Endothelial cell of umbilical vein (primary cell): ENCODE data around the gene KCNQ5. TPM values are rescaled to one million over a fixed set of nuclear protein-coding genes. Genes with fewer than 3 reads are reported as not detected.

Source experiments
- BruUV-seq: library from RNA; stranded (reverse); fragments of 400-500 nt; replicated peaks from 2 replicates; lab custom pipeline; 2021; lab: Mats Ljungman, UMichigan
- CTCF ChIA-PET: fragments of 300-600, 350-600 bp; sonication (Branson Sonifier 250); formaldehyde crosslinking; loops from one replicate; lab custom pipeline; 2021; ENCODE audit warnings: antibody characterized with exemption, inconsistent platforms; lab: Charles Lee
- POLR2A ChIA-PET: fragments of 300-600, 350-600 bp; sonication (Branson Sonifier 250); formaldehyde crosslinking; loops from one replicate; lab custom pipeline; 2021; ENCODE audit warnings: antibody characterized with exemption, inconsistent platforms; lab: Charles Lee
- DNase-seq: peaks from one replicate; pipeline ENCODE4 v3.0.0-alpha.2; 2011; ENCODE audit warnings: low read depth, low spot score
- FAIRE-seq: peaks from 2 replicates; lab custom pipeline; 2011; peaks lifted over from hg19 to GRCh38; lab: Jason Lieb, UNC
- H2AFZ ChIP-seq: 2 replicates; pipeline ENCODE4 v1.6.0; 2012; ENCODE audit warnings: low read depth, low read length, control low read depth, inconsistent platforms
- H3K27ac ChIP-seq: 2 replicates; pipeline ENCODE4 v1.5.1; 2011; ENCODE audit warnings: low read depth, mild to moderate bottlenecking, control low read depth, low read length, moderate library complexity; ENCODE audit not compliant: insufficient read depth
- H3K27me3 ChIP-seq, 2 experiments: 2 replicates each; pipeline versions ENCODE4 v1.6.0 to v1.6.1; 2011; ENCODE audit warnings: low read length in 2 of 2, mixed read lengths in 1 of 2; ENCODE audit not compliant: control insufficient read depth in 2 of 2, insufficient read depth in 2 of 2
- H3K36me3 ChIP-seq, 2 experiments: 2 replicates in 1 of 2; 3 replicates in 1 of 2; pipeline ENCODE4 v1.5.1; 2011; ENCODE audit warnings: low read length in 2 of 2, mild to moderate bottlenecking in 1 of 2, moderate library complexity in 1 of 2; ENCODE audit not compliant: control insufficient read depth in 2 of 2, insufficient read depth in 2 of 2; ENCODE audit errors: extremely low read depth in 1 of 2
- H3K4me1 ChIP-seq: 3 replicates; pipeline ENCODE4 v1.5.1; 2011; ENCODE audit warnings: mild to moderate bottlenecking, low read length; ENCODE audit not compliant: control insufficient read depth, insufficient read depth; ENCODE audit errors: extremely low read depth
- H3K4me2 ChIP-seq: 2 replicates; pipeline ENCODE4 v1.6.1; 2011; ENCODE audit warnings: low read length, control low read depth, mixed read lengths; ENCODE audit not compliant: insufficient read depth
- H3K4me3 ChIP-seq, 3 experiments: fragments of 200-600 bp in 1 of 3; sonication (generic), shearing (Covaris generic) in 1 of 3; replicated peaks in 1 of 3; 2 replicates each; pipeline ENCODE4 v1.5.1; 2011 to 2016; ENCODE audit warnings: control low read depth in 3 of 3, low read length in 3 of 3, mild to moderate bottlenecking in 2 of 3, inconsistent platforms in 1 of 3, low read depth in 1 of 3, moderate library complexity in 1 of 3; ENCODE audit not compliant: insufficient read depth in 1 of 3
- H3K79me2 ChIP-seq: 2 replicates; pipeline ENCODE4 v1.6.0; 2012; ENCODE audit warnings: low read length, inconsistent platforms; ENCODE audit not compliant: control insufficient read depth, insufficient read depth
- H3K9ac ChIP-seq: replicated peaks from 2 replicates; pipeline ENCODE3; 2011; ENCODE audit warnings: low read length, control low read depth; ENCODE audit not compliant: insufficient read depth; ENCODE audit errors: extremely low read depth
- H3K9me1 ChIP-seq: replicated peaks from 3 replicates; pipeline ENCODE4 v1.6.0; 2011; ENCODE audit warnings: mild to moderate bottlenecking, low read length; ENCODE audit not compliant: control insufficient read depth, insufficient read depth; ENCODE audit errors: extremely low read depth
- H3K9me3 ChIP-seq: replicated peaks from 2 replicates; pipeline ENCODE4 v1.5.1; 2012; ENCODE audit warnings: low read length, inconsistent platforms; ENCODE audit not compliant: control insufficient read depth, insufficient read depth
- H4K20me1 ChIP-seq: replicated peaks from 2 replicates; pipeline ENCODE3; 2011; ENCODE audit warnings: mild to moderate bottlenecking, low read length; ENCODE audit not compliant: control insufficient read depth, insufficient read depth; ENCODE audit errors: extremely low read depth
- CTCF ChIP-seq, 2 donors: IDR thresholded peaks; 1 replicate in 1 of 2; 2 replicates in 1 of 2; pipeline ENCODE4 v1.5.1; 2011; ENCODE audit warnings: low read length in 2 of 2, mild to moderate bottlenecking in 2 of 2, moderate library complexity in 2 of 2, control low read depth in 1 of 2, inconsistent platforms in 1 of 2, low read depth in 1 of 2; ENCODE audit not compliant: insufficient read depth in 1 of 2; ENCODE audit errors: extremely low read depth in 1 of 2
- EZH2 ChIP-seq: IDR thresholded peaks from 2 replicates; pipeline ENCODE4 v1.6.1; 2012; ENCODE audit warnings: borderline replicate concordance, low read depth, mild to moderate bottlenecking, moderate library complexity, low read length, inconsistent platforms; ENCODE audit not compliant: severe bottlenecking
- FOS ChIP-seq: IDR thresholded peaks from 2 replicates; pipeline ENCODE4 v1.6.1; 2011; ENCODE audit warnings: mild to moderate bottlenecking, low read length, moderate library complexity, borderline replicate concordance; ENCODE audit not compliant: insufficient read depth
- GATA2 ChIP-seq: IDR thresholded peaks from 2 replicates; pipeline ENCODE4 v1.7.0; 2011; ENCODE audit warnings: low read depth, mild to moderate bottlenecking, moderate library complexity, mixed read lengths, low read length; ENCODE audit not compliant: insufficient read length, insufficient read depth
- JUN ChIP-seq: IDR thresholded peaks from 2 replicates; pipeline ENCODE4 v1.6.1; 2011; ENCODE audit warnings: borderline replicate concordance, low read depth; ENCODE audit not compliant: insufficient read length, insufficient read depth
- dilution Hi-C: fragments of 300-500 bp; cut with MboI; formaldehyde crosslinking; loops from one replicate; pipeline ENCODE4 v1.15.0; 2019; ENCODE audit warnings: low sequenced_read_pairs; ENCODE audit not compliant: extremely low pct_ligation_motif_present
- intact Hi-C: fragments of 100-400 bp; cut with micrococcal nuclease; formaldehyde crosslinking; loops from one replicate; pipeline ENCODE4 v1.10.0; 2022
- polyA plus RNA-seq, 4 experiments: library from polyadenylated mRNA; depleted of rRNA in 3 of 4; stranded (reverse) in 3 of 4; unstranded in 1 of 4; fragments of >200 nt; gene quantifications; 2 replicates each; pipeline versions ENCODE4 v1.2.1 to v1.2.3, GENCODE V29; 2011 to 2012; ENCODE audit warnings: missing spikeins in 1 of 4
- total RNA-seq: library from RNA; stranded (reverse); gene quantifications from 2 replicates; pipeline ENCODE4 v1.2.3, GENCODE V29; 2021

The KCNQ5 gene
- total and polyA plus RNA-seq, 2 donors (not counting 3 experiments of a cell fraction or from before 2014, with no cell fraction given): 0.22 TPM; not detected in 1

- Histone ChIP-seq H3K4me2 (peak overlapping the region; percentile 74), H3K9me1 (no peaks in the 10 kb centered on the region), H3K36me3 (no peaks in the 10 kb centered on the region), H3K9me3 (no peaks in the 10 kb centered on the region), H2AFZ (no peak overlapping the region), H3K27ac (peak overlapping the region; percentile 97), H4K20me1 (no peaks in the 10 kb centered on the region), H3K27me3 (no peaks in the 10 kb centered on the region), H3K4me3 (no peak overlapping the region), H3K79me2 (no peaks in the 10 kb centered on the region), H3K4me1 (peaks cover 37% of the 10 kb centered on the region), H3K9ac (peak overlapping the region; percentile 66)
- ChIA-PET POLR2A (no interaction called here), CTCF (no interaction called here)
- FAIRE-seq: peak; percentile 52
- TF ChIP-seq CTCF (IDR thresholded peaks at IDR 0.05; ENCODE audit: extremely low read depth in 1 of 2, insufficient read depth in 1 of 2, low read depth in 1 of 2, low read length in 2 of 2) (no peak), EZH2 (no peak), GATA2 (peak; percentile 73), JUN (peak; percentile 82), FOS (peak; percentile 46)
- peak; percentile 86 for DNase-seq
- TSS peak; percentile 74 for BruUV-seq
- dilution Hi-C loops: no loop called here
- intact Hi-C loops: loop anchor here (1.0 kb wide), 2 partner anchors 13 to 91 kb away; no protein-coding TSS in a partner anchor
Observed at GRCh38 chr6:72952808-72953630, 331.2 kb downstream of the KCNQ5 start.
